ENCODE data around the gene KCNH3.

KCNH3 gene

DNA sequence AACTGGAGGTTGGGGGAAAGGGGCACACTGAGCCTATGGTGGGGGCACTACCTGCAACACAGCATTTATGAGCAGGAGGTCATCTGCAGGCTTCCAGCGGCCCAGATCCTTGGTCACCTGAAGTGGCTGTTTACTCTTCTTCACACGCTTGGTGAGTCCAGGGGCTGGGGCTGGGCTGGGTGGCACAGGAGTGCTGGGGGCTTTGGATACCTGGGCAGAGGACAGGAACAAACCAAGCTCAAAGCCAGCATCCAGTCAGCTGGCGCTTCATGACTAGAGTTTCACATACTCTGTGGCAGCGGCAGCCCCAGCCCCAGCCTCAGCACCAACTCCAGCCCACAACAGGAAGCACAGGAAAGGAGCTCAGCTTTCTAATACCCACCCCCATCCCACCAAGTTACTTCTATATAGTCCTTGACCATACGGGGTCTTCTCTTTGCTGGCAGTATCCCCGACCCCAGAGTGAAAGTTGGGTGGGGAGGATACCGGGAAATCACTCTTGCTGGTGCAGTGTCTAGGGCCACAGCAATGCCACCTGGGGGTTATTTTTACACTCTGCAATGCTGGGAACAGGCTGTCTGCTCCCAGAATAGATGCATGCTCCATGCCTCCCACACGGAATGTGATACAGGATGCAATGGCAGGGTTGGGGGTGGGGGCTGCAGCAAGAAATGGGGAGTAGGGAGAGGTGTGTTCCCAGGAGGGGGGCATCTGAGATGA is 26.0 kb downstream of the KCNH3 start:
- DNase-seq = peak; percentile 31

DNA sequence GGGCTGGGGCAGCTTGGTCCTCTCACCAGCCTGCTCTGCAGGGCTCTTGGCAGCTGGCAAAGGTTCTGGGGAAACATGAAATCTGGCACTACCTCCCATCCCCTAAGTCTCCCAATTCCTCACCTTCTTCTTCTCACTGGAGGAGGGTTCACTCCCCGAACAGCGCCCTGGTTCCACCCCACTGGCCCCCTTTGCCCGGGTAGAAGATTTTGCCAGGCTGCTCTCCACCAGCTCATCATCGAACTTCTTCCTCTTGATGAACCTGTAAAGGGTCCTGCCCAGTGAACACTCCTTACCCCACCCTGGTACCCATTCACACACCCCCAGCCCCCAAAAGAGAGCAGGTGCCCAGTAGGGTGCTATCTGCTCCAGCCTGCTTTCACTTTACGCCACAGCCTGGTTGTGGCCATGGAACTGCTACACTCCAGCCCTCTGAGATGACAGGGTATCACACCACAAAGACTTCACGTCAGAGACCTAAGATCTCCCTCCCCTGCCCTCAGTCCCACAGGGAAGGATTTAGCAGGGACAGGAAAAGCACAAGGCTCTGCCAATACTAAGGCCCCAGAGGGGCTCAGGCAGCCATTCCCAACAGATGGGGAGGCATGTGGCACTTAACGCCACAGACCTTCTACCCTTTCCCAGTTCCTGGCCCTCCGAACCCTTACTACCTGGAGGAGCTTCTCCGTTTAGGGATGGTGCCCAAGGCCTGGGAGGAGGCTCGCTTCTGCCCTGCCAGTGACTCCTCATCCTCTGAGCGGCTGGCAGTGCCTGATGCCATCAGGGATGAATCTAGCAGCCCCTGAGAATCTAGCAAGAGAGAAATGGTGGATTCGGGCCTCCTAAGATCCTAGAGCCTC is 26.8 kb downstream of the KCNH3 start:
- DNase-seq = no peak

- DNase-seq = no peak
These were observed 27.5 kb downstream of the KCNH3 start for GRCh38 chr12:49566361-49566760.

DNA sequence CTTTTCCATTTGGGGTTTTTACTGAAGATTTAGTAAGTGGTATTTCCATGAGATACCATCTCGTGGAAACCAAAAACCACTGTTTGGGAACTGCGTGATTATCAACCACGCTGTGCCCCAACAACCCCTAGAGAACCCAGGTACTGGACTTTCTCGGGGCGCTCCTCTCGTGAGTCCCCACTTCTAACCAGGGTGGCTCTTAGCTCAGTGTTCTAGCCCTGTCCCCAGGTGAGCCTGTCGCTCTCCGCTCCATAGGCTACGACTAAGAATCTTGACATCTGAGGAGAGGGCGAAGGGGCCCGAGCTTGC is 28.4 kb downstream of the KCNH3 start:
- DNase-seq = peak; percentile 19

DNA sequence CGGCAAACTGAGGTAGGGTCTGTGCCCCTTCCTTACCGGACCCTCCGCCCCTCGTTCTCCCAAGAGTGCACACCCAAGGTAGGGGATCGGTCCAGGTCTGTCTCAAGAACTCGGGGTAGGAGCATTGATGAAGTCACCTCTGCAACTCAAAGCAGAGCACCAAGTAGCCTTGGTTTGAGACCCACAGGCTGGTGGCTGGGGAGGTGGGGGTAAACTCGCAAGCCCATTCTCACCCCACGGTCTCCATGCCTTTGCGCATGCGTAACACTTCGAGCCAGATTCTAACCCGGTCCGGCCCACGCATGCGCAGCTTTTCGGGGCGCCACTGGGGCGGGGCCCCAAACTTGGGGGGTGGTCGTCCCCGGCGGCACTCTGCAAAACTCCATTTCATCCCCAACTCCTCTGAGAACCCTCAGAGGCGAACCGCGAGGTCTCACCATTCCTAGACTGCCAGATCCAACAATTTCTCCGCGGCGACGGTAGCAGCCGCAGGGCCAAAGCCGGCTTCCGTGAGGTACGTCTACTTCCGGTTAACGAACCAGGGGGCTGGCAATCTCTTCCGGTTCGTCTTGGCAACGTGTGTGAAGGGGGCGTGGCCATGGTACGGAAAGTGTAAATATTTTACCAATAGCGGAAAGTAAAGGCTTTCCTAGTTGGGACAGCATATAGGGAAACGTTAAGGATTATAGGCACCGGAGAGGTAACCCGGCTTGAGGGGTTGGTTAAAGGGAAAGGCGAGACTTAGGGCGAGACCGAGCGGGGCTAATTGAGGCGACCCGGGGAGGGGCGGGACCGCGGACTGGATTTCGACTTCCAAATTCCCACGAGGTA is 29.0 kb downstream of the KCNH3 start, which contains the start of gene MCRS1:
TSS of gene MCRS1 (minus strand) at position 532 of the 831 bp plus-strand sequence. CDS start 1,411 bp downstream, outside the sequence.
- DNase-seq = peak; percentile 98

DNA sequence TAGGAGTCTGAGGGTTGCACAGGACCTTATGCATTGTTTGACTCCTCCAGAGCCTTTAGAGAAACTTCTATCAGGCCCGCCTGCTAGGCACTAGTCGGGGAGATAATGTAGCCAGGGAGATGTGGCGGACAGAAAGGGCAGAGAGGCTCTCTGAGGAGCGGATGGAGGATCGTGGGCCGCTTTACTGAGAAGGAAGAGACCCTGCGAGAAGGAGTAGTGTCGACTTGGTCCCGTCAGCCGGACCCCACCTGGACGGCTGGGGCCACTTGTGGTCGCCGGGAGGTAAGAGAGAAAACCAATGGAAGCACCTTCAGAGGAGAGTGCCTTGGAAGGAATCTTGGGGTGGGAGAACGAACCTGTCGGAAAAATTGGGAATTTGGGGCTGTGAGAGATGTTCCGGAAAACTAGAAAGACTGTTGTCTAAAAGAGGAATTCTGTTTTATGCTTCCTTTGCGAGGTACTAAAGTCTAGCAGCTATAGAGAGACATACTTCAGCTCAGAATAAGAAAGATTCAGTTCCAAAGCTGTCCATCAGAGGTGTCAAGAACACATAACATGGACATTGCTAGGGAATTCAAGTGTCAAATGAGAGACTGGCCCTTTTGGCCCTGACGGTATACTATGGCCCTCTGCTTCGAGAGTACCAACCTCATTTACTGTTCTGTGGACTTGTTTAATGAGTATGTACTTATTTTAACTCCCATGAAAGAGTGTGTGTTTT is 29.8 kb downstream of the KCNH3 start:
- peak; percentile 71 for DNase-seq

GRCh38 chr12:49577589-49578315 is 38.9 kb downstream of the KCNH3 start:
- DNase-seq = peak; percentile 51

DNA sequence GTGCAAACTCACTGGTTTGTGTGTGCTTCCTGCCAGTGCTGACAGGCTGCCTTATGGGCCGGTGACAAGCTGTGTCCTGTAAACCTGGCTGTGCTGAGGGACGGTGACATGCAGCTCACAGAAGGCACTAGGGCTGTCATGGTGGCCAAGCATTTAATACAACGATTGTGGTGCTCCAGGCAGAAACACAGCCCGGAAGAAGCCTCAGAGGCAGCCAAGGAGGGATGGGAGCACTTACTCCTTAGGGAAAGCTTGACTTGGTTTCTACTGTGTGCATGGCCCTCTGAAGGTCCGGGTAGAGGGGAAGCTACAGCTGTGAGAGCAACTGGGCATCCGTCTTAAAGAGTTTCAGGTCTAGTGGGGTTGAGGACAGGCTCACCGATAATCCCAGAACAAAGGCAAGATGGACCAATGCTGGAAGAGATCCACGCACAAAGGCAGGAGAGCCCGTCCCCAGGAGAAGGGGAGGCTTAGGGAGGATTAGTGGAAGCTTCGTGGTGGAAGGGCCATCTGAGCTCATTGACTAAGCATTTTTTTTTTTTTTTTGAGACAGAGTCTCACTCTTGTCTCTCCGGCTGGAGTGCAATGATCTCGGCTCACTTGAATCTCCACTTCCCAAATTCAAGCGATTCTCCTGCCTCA is 39.8 kb downstream of the KCNH3 start:
- no peak for DNase-seq

DNA sequence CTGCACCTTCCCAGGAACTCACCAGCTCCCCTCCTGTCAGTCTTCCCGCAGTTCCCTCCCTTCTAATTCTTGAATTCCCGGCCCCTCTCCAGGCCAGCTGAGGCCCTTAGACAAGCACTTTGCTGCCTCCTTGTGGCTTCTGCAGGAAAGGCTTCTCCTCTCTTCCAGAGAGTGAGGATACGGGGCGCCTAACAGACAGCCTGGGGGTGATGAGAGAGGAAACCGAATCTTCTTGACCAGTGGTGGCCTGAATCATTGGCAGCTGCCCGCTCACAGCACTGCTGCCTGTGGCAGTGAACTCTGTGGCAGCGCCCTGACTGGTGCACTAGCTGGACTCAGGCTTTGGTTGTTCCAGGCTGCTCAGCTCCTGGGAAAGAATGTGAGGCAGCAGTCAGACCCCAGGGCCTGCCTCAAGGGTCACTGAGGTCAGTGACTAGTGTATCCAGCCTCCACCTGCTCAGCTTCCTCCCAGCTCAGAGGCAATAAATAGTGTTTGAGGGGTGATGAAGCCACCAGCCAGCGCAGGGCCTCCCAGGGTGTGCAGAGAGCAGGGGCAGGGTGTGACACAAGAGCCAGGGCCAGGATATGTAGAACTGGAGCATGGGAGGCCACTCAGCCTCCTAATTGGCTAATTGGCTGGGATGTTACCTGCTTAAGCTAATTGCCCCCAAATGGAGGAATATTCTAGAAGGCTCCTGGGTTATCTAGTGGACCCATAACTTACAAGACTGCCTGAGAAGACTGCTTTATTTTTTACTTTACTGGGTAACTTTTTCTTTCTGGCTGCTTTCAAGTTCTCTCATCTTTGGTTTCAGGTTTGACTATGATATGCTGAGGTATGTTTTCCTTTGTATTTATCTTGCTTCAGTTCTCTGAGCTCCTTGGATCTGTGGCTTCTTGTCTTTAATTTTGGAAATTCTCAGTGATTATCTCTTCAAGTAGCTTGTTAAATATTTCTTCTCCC is 42.0 kb downstream of the KCNH3 start:
- DNase-seq = peak; percentile 82

GRCh38 chr12:49582201-49582600 is 43.4 kb downstream of the KCNH3 start:
- DNase-seq = no peak

DNA sequence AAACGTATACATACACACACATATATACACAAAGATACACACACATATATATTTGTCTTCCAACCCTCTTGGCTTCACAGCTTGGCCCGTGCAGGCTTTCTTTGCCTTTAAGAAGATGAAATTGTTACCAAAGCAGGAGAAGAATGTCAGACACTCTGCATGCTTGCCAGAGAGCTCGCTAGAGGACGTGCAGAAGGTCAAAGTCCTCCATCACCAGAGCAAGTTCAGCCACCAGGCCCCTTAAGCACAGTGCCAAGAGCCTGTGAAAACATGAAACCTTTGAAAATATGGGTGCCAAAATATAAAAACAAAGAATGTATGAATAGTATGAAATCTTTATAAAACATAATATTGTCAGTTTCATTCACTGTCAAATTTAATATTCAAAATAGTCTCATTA is 44.0 kb downstream of the KCNH3 start:
- DNase-seq = no peak

GRCh38 chr12:49583366-49584094 is 44.7 kb downstream of the KCNH3 start:
- DNase-seq = no peak

DNA sequence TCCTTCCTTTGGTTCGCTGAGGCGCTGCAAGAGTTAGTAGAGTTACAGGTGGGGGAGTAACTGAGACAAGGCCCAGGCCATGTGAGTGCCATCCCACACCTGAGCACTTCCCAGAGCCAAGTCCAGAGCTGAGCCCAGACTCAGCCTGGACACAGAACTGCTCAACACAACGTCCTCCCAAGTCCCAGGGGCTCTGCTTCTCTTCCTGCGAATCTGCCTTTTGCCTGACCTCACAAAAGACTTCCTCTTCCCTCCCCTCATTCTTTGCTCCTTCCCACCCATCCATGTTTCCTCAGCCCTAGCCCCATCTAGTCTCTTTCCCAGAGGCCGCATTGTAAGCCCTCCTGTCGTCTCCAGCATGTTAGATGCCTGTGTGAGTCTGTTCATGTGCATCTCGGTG is 45.8 kb downstream of the KCNH3 start:
- no peak for DNase-seq

GRCh38 chr12:49585477-49586459 is 46.9 kb downstream of the KCNH3 start:
- no peak for DNase-seq

DNA sequence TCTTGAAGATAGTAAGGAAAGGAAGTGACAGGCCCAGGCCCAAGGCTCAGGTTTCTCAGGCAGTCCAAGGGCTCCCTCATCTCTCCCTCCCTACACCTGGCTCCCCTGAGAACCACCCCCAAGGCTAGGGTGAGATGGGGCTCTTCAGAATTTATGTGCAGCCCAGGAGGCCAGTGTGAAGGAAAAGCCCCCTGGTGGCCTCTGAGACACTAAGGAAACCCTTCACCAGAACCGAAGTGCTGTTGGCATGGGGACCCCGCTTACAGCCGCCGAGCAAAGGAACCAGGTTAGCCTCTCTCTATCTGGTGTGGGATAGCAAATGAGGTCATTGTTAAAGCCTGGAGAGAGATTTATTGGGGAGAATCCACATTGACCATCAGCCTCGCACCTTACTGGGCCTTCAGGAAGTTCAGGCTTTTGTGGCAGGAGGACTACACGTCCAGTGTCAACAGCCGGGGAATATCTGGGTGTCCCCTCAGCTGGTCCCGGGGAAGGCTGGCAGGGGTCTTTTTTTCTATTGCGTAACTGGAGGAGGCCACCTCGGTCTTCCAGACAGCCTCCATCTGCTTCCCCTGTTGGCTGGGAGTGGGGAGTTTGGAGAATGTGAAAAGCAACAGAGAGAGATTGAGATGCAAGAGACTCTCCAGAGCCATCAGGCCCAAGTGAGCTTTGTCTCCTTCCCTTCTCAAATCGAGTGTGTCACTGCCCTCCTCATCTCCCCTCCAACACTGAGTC is 48.5 kb downstream of the KCNH3 start:
- DNase-seq = peak; percentile 29

GRCh38 chr12:49588281-49588680 is 49.5 kb downstream of the KCNH3 start:
- DNase-seq = no peak

DNA sequence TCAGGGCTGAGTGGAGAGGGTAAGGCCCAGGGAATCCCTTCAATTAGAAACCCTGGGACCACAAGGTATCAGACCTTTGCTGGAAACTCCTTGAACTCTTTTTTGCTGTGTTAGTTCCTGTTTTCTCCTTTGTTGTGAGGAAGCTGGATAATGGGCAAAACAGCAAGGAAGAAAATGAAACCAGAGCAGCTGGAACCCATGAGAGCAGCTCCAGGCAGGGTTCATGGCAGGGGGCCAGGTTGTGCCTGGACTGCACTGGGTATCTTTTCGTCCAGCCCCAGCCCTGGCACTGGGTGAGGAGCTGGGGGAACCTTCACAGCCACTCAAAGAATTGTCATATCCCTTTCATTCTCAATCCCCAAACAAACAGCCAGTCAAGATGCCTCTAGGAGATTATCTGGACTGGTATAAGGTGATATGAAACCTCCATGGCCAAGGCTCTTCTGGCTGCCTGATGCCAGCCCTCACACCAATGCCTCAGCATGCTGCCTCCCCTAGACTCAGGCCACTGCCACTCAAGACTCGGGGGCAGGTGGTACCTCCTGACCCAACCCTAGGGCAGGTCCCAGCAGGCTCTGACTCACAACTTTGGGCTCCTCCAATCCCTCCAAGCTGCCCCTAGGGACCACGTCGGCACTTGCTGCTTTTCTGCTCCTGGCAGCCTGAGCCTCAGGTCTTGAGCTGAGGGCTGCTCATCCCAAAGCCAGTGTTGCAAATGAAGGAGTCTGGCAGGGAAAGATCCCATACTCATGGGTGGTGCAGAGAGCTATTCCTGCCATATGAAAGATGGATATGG is 50.1 kb downstream of the KCNH3 start:
- peak; percentile 73 for DNase-seq

Data from hematopoietic multipotent progenitor cell treated with erythropoietin and hydrocortisone succinate and interleukin-3 and kit ligand, for 4 days (in vitro differentiated cells).